CD4-positive, alpha-beta T cell treated with Interleukin-2 at 100 ng/mL for 4 hours (primary cell): ENCODE measurements around the gene FOXE1.
A peak's percentile ranks its signal among the peaks of the same experiment; 100 is the strongest.

ENCODE experiments used
- DNase-seq: peaks from one replicate; pipeline ENCODE4 v3.0.0-alpha.2; 2020; ENCODE audit warnings: low spot score

Gene FOXE1

GRCh38 chr9:97848480-97849237, 4.4 kb upstream of the FOXE1 start:
- no peak for DNase-seq

GRCh38 chr9:97849980-97850379, 3.0 kb upstream of the FOXE1 start:
- no peak for DNase-seq

- no peak for DNase-seq
These were observed 2.1 kb upstream of the FOXE1 start for GRCh38 chr9:97850746-97851445.

- DNase-seq, result no peak
These were observed 1.6 kb upstream of the FOXE1 start for GRCh38 chr9:97851446-97851883.

GRCh38 chr9:97852001-97852398, 1.0 kb upstream of the FOXE1 start:
- DNase-seq, result no peak

- DNase-seq, result no peak
These were observed 499 bp upstream of the FOXE1 start for GRCh38 chr9:97852399-97853055.

- DNase-seq, result peak; percentile 45
These were observed 1.0 kb downstream of the FOXE1 start for GRCh38 chr9:97853844-97854695.

- no peak for DNase-seq
These were observed 1.9 kb downstream of the FOXE1 start for GRCh38 chr9:97854696-97855485.

- DNase-seq, result no peak
These were observed 2.5 kb downstream of the FOXE1 start for GRCh38 chr9:97855486-97855875.

- DNase-seq, result no peak
These were observed 2.9 kb downstream of the FOXE1 start for GRCh38 chr9:97855899-97856298.

- no peak for DNase-seq
These were observed 4.0 kb downstream of the FOXE1 start for GRCh38 chr9:97856857-97857605.

GRCh38 chr9:97857606-97858392, 4.8 kb downstream of the FOXE1 start:
- DNase-seq, result no peak

GRCh38 chr9:97858393-97858713, 5.3 kb downstream of the FOXE1 start:
- no peak for DNase-seq

GRCh38 chr9:97858826-97859225, 5.8 kb downstream of the FOXE1 start:
- DNase-seq, result no peak

- DNase-seq, result no peak
These were observed 6.3 kb downstream of the FOXE1 start for GRCh38 chr9:97859346-97859745.

GRCh38 chr9:97860451-97861147, 7.6 kb downstream of the FOXE1 start:
- no peak for DNase-seq

- no peak for DNase-seq
These were observed 8.1 kb downstream of the FOXE1 start for GRCh38 chr9:97861148-97861475.

GRCh38 chr9:97863314-97863713, 10.3 kb downstream of the FOXE1 start:
- no peak for DNase-seq

- no peak for DNase-seq
These were observed 11.4 kb downstream of the FOXE1 start for GRCh38 chr9:97864396-97864795.
